ENCODE data around the gene S1PR2.

The S1PR2 gene

GRCh38 chr19:10260141-10260584 lies 29.0 kb upstream of the S1PR2 start:
- H3K4me3 ChIP-seq (replicated peaks; ENCODE audit: low read depth, low read length), result no peak overlapping the region
- no peak for DNase-seq (ENCODE audit: extremely low read depth, low read depth)
- no peak for TF ChIP-seq CTCF (IDR thresholded peaks at IDR 0.05; ENCODE audit: low read depth, low read length, missing control alignments)

GRCh38 chr19:10259162-10259905 lies 28.2 kb upstream of the S1PR2 start:
- H3K4me3 ChIP-seq (replicated peaks; ENCODE audit: low read depth, low read length), result no peak overlapping the region
- DNase-seq (ENCODE audit: extremely low read depth, low read depth), result peak; percentile 70
- peak; percentile 74 for TF ChIP-seq CTCF (IDR thresholded peaks at IDR 0.05; ENCODE audit: low read depth, low read length, missing control alignments)

- DNase-seq (ENCODE audit: extremely low read depth, low read depth), result no peak
- H3K4me3 ChIP-seq (replicated peaks; ENCODE audit: low read depth, low read length), result no peak overlapping the region
- TF ChIP-seq CTCF (IDR thresholded peaks at IDR 0.05; ENCODE audit: low read depth, low read length, missing control alignments), result no peak
Observed at GRCh38 chr19:10258080-10258710, 27.1 kb upstream of the S1PR2 start.

- no peak overlapping the region for H3K4me3 ChIP-seq (replicated peaks; ENCODE audit: low read depth, low read length)
- TF ChIP-seq CTCF (IDR thresholded peaks at IDR 0.05; ENCODE audit: low read depth, low read length, missing control alignments), result no peak
Observed at GRCh38 chr19:10256970-10257615, 26.0 kb upstream of the S1PR2 start.

GRCh38 chr19:10256551-10256950 lies 25.4 kb upstream of the S1PR2 start:
- DNase-seq (ENCODE audit: extremely low read depth, low read depth), result no peak
- H3K4me3 ChIP-seq (replicated peaks; ENCODE audit: low read depth, low read length), result no peak overlapping the region
- TF ChIP-seq CTCF (IDR thresholded peaks at IDR 0.05; ENCODE audit: low read depth, low read length, missing control alignments), result no peak

More at GRCh38 chr19:10256970-10257615, 26.0 kb upstream of the S1PR2 start:
- no peak for DNase-seq (ENCODE audit: extremely low read depth, low read depth)

GRCh38 chr19:10255358-10255757 lies 24.2 kb upstream of the S1PR2 start:
- no peak for DNase-seq (ENCODE audit: extremely low read depth, low read depth)
- no peak for TF ChIP-seq CTCF (IDR thresholded peaks at IDR 0.05; ENCODE audit: low read depth, low read length, missing control alignments)
- H3K4me3 ChIP-seq (replicated peaks; ENCODE audit: low read depth, low read length), result no peak overlapping the region
